Duodenal mucosa (tissue), 2 donors: Measurements from ENCODE around the gene RPL41.
A peak's percentile ranks its signal among the peaks of the same experiment; 100 is the strongest.

Source experiments
- H3K27ac ChIP-seq: one replicate; pipeline ENCODE4 v1.7.0; 2013; ENCODE audit warnings: low read depth, low read length
- H3K27me3 ChIP-seq, 2 donors: one replicate each; pipeline ENCODE4 v1.7.0; 2013; ENCODE audit warnings: low read length in 2 of 2, control low read depth in 1 of 2; ENCODE audit not compliant: insufficient read depth in 2 of 2, control insufficient read depth in 1 of 2
- H3K36me3 ChIP-seq, 2 donors: one replicate each; pipeline ENCODE4 v1.7.0; 2013; ENCODE audit warnings: low read length in 2 of 2, control low read depth in 1 of 2; ENCODE audit not compliant: insufficient read depth in 2 of 2, control insufficient read depth in 1 of 2
- H3K4me1 ChIP-seq, 2 donors: one replicate each; pipeline ENCODE4 v1.7.0; 2013; ENCODE audit warnings: low read length in 2 of 2, control low read depth in 1 of 2; ENCODE audit not compliant: insufficient read depth in 2 of 2, control insufficient read depth in 1 of 2
- H3K4me3 ChIP-seq, 2 donors: one replicate each; pipeline ENCODE4 v1.7.0; 2013; ENCODE audit warnings: low read length in 2 of 2, low read depth in 1 of 2
- H3K9ac ChIP-seq, 2 donors: one replicate each; pipeline ENCODE4 v1.7.0; 2013; ENCODE audit warnings: low read length in 2 of 2, low read depth in 1 of 2
- H3K9me3 ChIP-seq, 2 donors: one replicate each; pipeline ENCODE4 v1.7.0; 2013; ENCODE audit warnings: low read length in 2 of 2, control low read depth in 1 of 2; ENCODE audit not compliant: control insufficient read depth in 1 of 2

The RPL41 gene

DNA sequence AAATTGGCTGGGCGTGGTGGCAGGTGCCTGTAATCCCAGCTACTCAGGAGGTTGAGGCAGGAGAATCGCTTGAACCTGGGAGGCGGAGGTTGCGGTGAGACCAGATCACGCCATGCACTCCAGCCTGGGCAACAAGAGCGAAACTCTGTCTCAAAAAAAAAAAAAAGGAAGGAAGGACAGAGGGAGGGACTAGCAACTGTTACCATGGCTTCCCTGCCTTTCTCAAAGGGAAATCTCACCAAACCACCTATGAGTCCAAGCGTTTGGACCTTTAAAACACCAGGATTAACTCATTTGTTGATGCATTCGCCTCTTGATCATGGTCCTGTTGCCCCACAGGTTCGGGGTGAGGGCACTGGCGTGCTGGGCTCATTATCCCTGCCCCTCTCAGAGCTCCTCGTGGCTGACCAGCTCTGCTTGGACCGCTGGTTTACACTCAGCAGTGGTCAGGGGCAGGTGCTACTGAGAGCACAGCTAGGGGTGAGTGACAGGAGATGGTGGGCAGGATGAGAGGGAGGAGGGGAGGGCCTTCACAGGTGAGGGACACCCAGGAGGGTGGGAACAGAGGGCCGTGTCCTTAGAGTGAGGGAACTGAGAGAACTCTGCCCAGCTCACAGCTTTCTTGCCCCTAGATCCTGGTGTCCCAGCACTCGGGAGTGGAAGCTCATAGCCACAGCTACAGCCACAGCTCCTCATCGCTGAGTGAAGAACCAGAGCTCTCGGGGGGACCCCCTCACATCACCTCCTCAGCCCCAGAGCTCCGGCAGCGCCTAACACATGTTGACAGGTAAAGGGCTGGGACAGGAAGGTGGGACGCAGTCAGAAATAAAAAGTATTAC, 25.7 kb downstream of the RPL41 start:
- Histone ChIP-seq H3K4me3 (no peak overlapping the region), H3K27ac (no peak overlapping the region), H3K9ac (no peak overlapping the region), H3K9me3 (no peaks in the 10 kb centered on the region), H3K36me3 (peaks cover 41 to 62% of the 10 kb centered on the region in 2 donors), H3K27me3 (no peaks in the 10 kb centered on the region), H3K4me1 (peaks cover 6% of the 10 kb centered on the region in 2 donors)

GRCh38 chr12:56143217-56143616, 26.8 kb downstream of the RPL41 start:
- Histone ChIP-seq H3K9me3 (no peaks in the 10 kb centered on the region), H3K36me3 (peaks cover 36 to 51% of the 10 kb centered on the region in 2 donors), H3K9ac (no peak overlapping the region), H3K4me1 (peaks cover 6% of the 10 kb centered on the region in 2 donors), H3K27me3 (no peaks in the 10 kb centered on the region), H3K27ac (no peak overlapping the region), H3K4me3 (no peak overlapping the region)

DNA sequence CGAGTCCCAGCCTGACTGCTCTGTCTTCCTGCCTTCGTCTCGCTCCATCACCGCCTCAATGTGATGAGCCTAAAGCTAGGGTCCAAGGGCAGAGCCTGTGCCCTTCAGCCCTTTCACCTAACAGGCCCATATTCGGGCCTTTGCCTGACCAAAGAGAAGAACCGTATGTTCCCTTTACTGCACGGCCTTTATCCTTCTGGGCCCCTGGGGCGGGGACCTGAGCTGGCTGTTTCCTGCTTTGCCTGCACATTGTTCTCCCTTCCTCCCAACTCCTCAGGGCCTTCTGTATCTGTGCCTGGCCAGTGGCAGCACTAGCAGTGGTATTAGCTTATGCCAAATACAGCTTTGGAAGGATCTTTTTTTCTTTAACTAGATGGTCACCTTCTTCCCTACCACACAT, 27.4 kb downstream of the RPL41 start:
- no peaks in the 10 kb centered on the region for H3K9me3 ChIP-seq
- H3K4me1 ChIP-seq, result peaks cover 6% of the 10 kb centered on the region in 2 donors
- H3K36me3 ChIP-seq, result peaks cover 30 to 45% of the 10 kb centered on the region in 2 donors
- H3K27ac ChIP-seq, result no peak overlapping the region
- no peak overlapping the region for H3K9ac ChIP-seq
- H3K4me3 ChIP-seq, result no peak overlapping the region
- no peaks in the 10 kb centered on the region for H3K27me3 ChIP-seq

GRCh38 chr12:56145217-56145616, 28.8 kb downstream of the RPL41 start:
- H3K4me1 ChIP-seq, result peaks cover 6% of the 10 kb centered on the region in 2 donors
- no peak overlapping the region for H3K4me3 ChIP-seq
- H3K9ac ChIP-seq, result no peak overlapping the region
- no peaks in the 10 kb centered on the region for H3K27me3 ChIP-seq
- peaks cover 30 to 44% of the 10 kb centered on the region in 2 donors for H3K36me3 ChIP-seq
- no peaks in the 10 kb centered on the region for H3K9me3 ChIP-seq
- no peak overlapping the region for H3K27ac ChIP-seq

GRCh38 chr12:56146492-56147460, 30.3 kb downstream of the RPL41 start:
- Histone ChIP-seq H3K4me3 (no peak overlapping the region), H3K4me1 (peaks cover 12 to 18% of the 10 kb centered on the region in 2 donors), H3K9ac (no peak overlapping the region), H3K36me3 (peaks cover 25 to 35% of the 10 kb centered on the region in 2 donors), H3K27me3 (no peaks in the 10 kb centered on the region), H3K9me3 (no peaks in the 10 kb centered on the region), H3K27ac (no peak overlapping the region)

GRCh38 chr12:56150563-56150962, 34.1 kb downstream of the RPL41 start:
- H3K27ac ChIP-seq, result no peak overlapping the region
- H3K4me1 ChIP-seq, result peaks cover 31 to 35% of the 10 kb centered on the region in 2 donors
- no peak overlapping the region for H3K9ac ChIP-seq
- no peak overlapping the region for H3K4me3 ChIP-seq
- no peaks in the 10 kb centered on the region for H3K27me3 ChIP-seq
- no peaks in the 10 kb centered on the region for H3K9me3 ChIP-seq
- no peaks in the 10 kb centered on the region for H3K36me3 ChIP-seq

GRCh38 chr12:56151672-56152131, 35.3 kb downstream of the RPL41 start:
- Histone ChIP-seq H3K27me3 (no peaks in the 10 kb centered on the region), H3K9ac (peak overlapping the region; percentile 79 to 85), H3K4me1 (peaks cover 32 to 34% of the 10 kb centered on the region in 2 donors), H3K27ac (peak overlapping the region; percentile 81), H3K36me3 (no peaks in the 10 kb centered on the region), H3K9me3 (no peaks in the 10 kb centered on the region), H3K4me3 (peak overlapping the region; percentile 62 to 93)

DNA sequence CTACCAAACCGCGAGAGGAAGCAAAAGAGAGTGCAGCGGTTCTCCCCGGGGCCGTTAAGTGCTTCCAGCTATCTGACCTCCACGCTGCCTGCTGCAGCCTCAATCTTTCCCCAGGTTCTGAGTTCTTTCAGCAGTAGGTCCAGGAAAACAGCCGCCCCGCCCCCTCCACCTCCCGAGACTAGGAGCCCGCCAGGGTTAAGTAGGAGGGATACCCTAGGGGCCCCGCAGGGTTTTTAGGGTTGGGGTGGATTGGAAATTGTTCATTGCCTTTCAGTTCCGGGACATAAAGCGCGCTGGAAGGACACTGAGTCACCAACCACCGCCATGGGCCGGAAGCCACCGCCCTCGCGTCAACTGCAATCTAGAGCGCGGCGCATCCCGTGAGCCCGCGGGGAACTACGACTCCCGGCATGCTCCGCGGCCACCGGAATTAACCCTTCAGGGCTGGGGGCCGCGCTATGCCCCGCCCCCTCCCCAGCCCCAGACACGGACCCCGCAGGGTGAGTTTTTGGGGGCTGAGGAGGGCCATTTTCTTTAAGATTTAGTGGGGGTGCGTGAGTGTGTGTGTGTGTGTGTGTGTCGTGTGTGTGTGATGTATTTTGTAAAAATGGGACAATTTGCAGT, 35.8 kb downstream of the RPL41 start, which contains the start of gene MYL6B:
Gene MYL6B (plus strand): TSS at position 456 of the 624 bp plus-strand sequence. CDS start 1,332 bp downstream, outside the sequence.
- H3K9ac ChIP-seq, result peak within 1 kb of the TSS; percentile 79 to 85
- no peaks in the 10 kb centered on the region for H3K9me3 ChIP-seq
- peak within 1 kb of the TSS; percentile 81 for H3K27ac ChIP-seq
- H3K4me1 ChIP-seq, result peaks cover 31% of the 10 kb centered on the region in 2 donors
- H3K36me3 ChIP-seq, result no peaks in the 10 kb centered on the region
- peak within 1 kb of the TSS; percentile 62 to 93 for H3K4me3 ChIP-seq
- H3K27me3 ChIP-seq, result no peaks in the 10 kb centered on the region

GRCh38 chr12:56152756-56153677, 36.6 kb downstream of the RPL41 start:
- peak overlapping the region; percentile 35 to 85 for H3K9ac ChIP-seq
- no peak overlapping the region for H3K27ac ChIP-seq
- no peaks in the 10 kb centered on the region for H3K9me3 ChIP-seq
- no peaks in the 10 kb centered on the region for H3K36me3 ChIP-seq
- peak overlapping the region; percentile 62 to 93 for H3K4me3 ChIP-seq
- no peaks in the 10 kb centered on the region for H3K27me3 ChIP-seq
- peaks cover 31 to 33% of the 10 kb centered on the region in 2 donors for H3K4me1 ChIP-seq
